HEK293 (cell line): Measurements from ENCODE around the gene LRP8.

ENCODE experiments used
- ZBTB20 ChIP-seq: fragments of 450-650 bp; formaldehyde crosslinking; IDR thresholded peaks from 2 replicates; pipeline ENCODE4 v1.5.1; 2016; ENCODE audit warnings: missing biosample characterization, missing genetic modification characterization
- ZBTB7A ChIP-seq: fragments of 450-650 bp; formaldehyde crosslinking; IDR thresholded peaks from 2 replicates; pipeline ENCODE4 v1.5.1; 2016; ENCODE audit warnings: low read depth, missing biosample characterization, missing genetic modification characterization
- ZNF138 ChIP-seq: fragments of 450-650 bp; formaldehyde crosslinking; IDR thresholded peaks from 2 replicates; pipeline ENCODE4 v1.5.1; 2016; ENCODE audit warnings: missing biosample characterization, missing genetic modification characterization, borderline replicate concordance
- ZNF140 ChIP-seq: fragments of 450-650 bp; formaldehyde crosslinking; IDR thresholded peaks from 2 replicates; pipeline ENCODE4 v1.5.1; 2016; ENCODE audit warnings: missing biosample characterization, missing genetic modification characterization
- ZNF24 ChIP-seq: fragments of 450-650 bp; formaldehyde crosslinking; IDR thresholded peaks from 2 replicates; pipeline ENCODE4 v1.5.1; 2016; ENCODE audit warnings: missing biosample characterization, missing genetic modification characterization
- ZNF670 ChIP-seq: fragments of 450-650 bp; formaldehyde crosslinking; IDR thresholded peaks from 2 replicates; pipeline ENCODE4 v1.5.1; 2016; ENCODE audit warnings: missing biosample characterization, missing genetic modification characterization, low read depth
- ZNF776 ChIP-seq: fragments of 450-650 bp; formaldehyde crosslinking; IDR thresholded peaks from 2 replicates; pipeline ENCODE4 v1.5.0; 2017; ENCODE audit warnings: missing biosample characterization, missing genetic modification characterization, borderline replicate concordance
- ZSCAN18 ChIP-seq: fragments of 450-650 bp; formaldehyde crosslinking; IDR thresholded peaks from 2 replicates; pipeline ENCODE4 v1.5.1; 2016; ENCODE audit warnings: missing biosample characterization, missing genetic modification characterization
- TF ChIP-seq, protein P1 (sequence below): fragments of 450-650 bp; formaldehyde crosslinking; IDR thresholded peaks from 2 replicates; pipeline ENCODE4 v1.5.1; 2016; ENCODE audit warnings: missing biosample characterization, missing genetic modification characterization
- TF ChIP-seq, protein P2 (sequence below): fragments of 450-650 bp; formaldehyde crosslinking; IDR thresholded peaks from 2 replicates; pipeline ENCODE4 v1.5.1; 2016; ENCODE audit warnings: missing biosample characterization, missing genetic modification characterization

GRCh38 chr1:53337499-53337898, 9.6 kb upstream of the LRP8 start:
- no peak for TF ChIP-seq ZBTB20 (tag by site-specific recombination)
- TF ChIP-seq, protein P1, sequence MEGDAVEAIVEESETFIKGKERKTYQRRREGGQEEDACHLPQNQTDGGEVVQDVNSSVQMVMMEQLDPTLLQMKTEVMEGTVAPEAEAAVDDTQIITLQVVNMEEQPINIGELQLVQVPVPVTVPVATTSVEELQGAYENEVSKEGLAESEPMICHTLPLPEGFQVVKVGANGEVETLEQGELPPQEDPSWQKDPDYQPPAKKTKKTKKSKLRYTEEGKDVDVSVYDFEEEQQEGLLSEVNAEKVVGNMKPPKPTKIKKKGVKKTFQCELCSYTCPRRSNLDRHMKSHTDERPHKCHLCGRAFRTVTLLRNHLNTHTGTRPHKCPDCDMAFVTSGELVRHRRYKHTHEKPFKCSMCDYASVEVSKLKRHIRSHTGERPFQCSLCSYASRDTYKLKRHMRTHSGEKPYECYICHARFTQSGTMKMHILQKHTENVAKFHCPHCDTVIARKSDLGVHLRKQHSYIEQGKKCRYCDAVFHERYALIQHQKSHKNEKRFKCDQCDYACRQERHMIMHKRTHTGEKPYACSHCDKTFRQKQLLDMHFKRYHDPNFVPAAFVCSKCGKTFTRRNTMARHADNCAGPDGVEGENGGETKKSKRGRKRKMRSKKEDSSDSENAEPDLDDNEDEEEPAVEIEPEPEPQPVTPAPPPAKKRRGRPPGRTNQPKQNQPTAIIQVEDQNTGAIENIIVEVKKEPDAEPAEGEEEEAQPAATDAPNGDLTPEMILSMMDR (tag by site-specific recombination), result no peak
- no peak for TF ChIP-seq ZNF138 (tag by site-specific recombination)
- TF ChIP-seq ZNF670 (tag by site-specific recombination), result no peak
- TF ChIP-seq, protein P2, sequence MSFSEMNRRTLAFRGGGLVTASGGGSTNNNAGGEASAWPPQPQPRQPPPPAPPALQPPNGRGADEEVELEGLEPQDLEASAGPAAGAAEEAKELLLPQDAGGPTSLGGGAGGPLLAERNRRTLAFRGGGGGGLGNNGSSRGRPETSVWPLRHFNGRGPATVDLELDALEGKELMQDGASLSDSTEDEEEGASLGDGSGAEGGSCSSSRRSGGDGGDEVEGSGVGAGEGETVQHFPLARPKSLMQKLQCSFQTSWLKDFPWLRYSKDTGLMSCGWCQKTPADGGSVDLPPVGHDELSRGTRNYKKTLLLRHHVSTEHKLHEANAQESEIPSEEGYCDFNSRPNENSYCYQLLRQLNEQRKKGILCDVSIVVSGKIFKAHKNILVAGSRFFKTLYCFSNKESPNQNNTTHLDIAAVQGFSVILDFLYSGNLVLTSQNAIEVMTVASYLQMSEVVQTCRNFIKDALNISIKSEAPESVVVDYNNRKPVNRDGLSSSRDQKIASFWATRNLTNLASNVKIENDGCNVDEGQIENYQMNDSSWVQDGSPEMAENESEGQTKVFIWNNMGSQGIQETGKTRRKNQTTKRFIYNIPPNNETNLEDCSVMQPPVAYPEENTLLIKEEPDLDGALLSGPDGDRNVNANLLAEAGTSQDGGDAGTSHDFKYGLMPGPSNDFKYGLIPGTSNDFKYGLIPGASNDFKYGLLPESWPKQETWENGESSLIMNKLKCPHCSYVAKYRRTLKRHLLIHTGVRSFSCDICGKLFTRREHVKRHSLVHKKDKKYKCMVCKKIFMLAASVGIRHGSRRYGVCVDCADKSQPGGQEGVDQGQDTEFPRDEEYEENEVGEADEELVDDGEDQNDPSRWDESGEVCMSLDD (tag by site-specific recombination), result no peak
- no peak for TF ChIP-seq ZSCAN18
- no peak for TF ChIP-seq ZNF776
- no peak for TF ChIP-seq ZNF140 (tag by site-specific recombination)
- TF ChIP-seq ZNF24 (tag by site-specific recombination), result no peak
- no peak for TF ChIP-seq ZBTB7A (tag by site-specific recombination)
